HEK293 (cell line): ENCODE measurements around the gene CLDN7.

Source experiments
- FEZF1 ChIP-seq: fragments of 450-650 bp; formaldehyde crosslinking; IDR thresholded peaks from 2 replicates; pipeline ENCODE4 v1.5.1; 2016; ENCODE audit warnings: missing biosample characterization, missing genetic modification characterization
- HOXD13 ChIP-seq: sonication (generic); formaldehyde crosslinking; IDR thresholded peaks from 2 replicates; pipeline ENCODE4 v1.8.0; 2022; ENCODE audit warnings: missing genetic modification reagents, borderline replicate concordance
- KLF10 ChIP-seq: fragments of 450-650 bp; IDR thresholded peaks from 2 replicates; pipeline ENCODE4 v1.5.1; 2018; ENCODE audit warnings: missing biosample characterization, mild to moderate bottlenecking, missing genetic modification characterization
- KLF8 ChIP-seq: fragments of 450-650 bp; formaldehyde crosslinking; IDR thresholded peaks from 2 replicates; pipeline ENCODE4 v1.5.1; 2016; ENCODE audit warnings: missing biosample characterization, missing genetic modification characterization
- MEIS1 ChIP-seq: sonication (generic); formaldehyde crosslinking; IDR thresholded peaks from 2 replicates; pipeline ENCODE4 v1.8.1; 2022; ENCODE audit warnings: missing genetic modification reagents, mild to moderate bottlenecking, borderline replicate concordance
- MYNN ChIP-seq: fragments of 450-650 bp; formaldehyde crosslinking; IDR thresholded peaks from 2 replicates; pipeline ENCODE4 v1.5.1; 2016; ENCODE audit warnings: missing biosample characterization, missing genetic modification characterization, borderline replicate concordance
- ZEB2 ChIP-seq: fragments of 450-650 bp; formaldehyde crosslinking; IDR thresholded peaks from 2 replicates; pipeline ENCODE4 v1.5.1; 2016; ENCODE audit warnings: missing biosample characterization, missing genetic modification characterization
- ZNF121 ChIP-seq: fragments of 450-650 bp; formaldehyde crosslinking; IDR thresholded peaks from 2 replicates; pipeline ENCODE4 v1.5.1; 2016; ENCODE audit warnings: missing biosample characterization, missing genetic modification characterization
- ZNF175 ChIP-seq: fragments of 450-650 bp; formaldehyde crosslinking; IDR thresholded peaks from 2 replicates; pipeline ENCODE4 v1.5.1; 2016; ENCODE audit warnings: missing biosample characterization, missing genetic modification characterization
- ZNF214 ChIP-seq: fragments of 450-650 bp; formaldehyde crosslinking; IDR thresholded peaks from 2 replicates; pipeline ENCODE4 v1.5.1; 2017; ENCODE audit warnings: missing biosample characterization, mild to moderate bottlenecking, missing genetic modification characterization, borderline replicate concordance
- ZNF324 ChIP-seq: fragments of 450-650 bp; formaldehyde crosslinking; IDR thresholded peaks from 2 replicates; pipeline ENCODE4 v1.5.1; 2016; ENCODE audit warnings: missing biosample characterization, missing genetic modification characterization
- ZNF501 ChIP-seq: fragments of 450-650 bp; formaldehyde crosslinking; IDR thresholded peaks from 2 replicates; pipeline ENCODE4 v1.5.1; 2016; ENCODE audit warnings: missing biosample characterization, missing genetic modification characterization
- ZNF530 ChIP-seq: fragments of 450-650 bp; formaldehyde crosslinking; IDR thresholded peaks from 2 replicates; pipeline ENCODE4 v1.5.1; 2016; ENCODE audit warnings: low read depth, missing biosample characterization, missing genetic modification characterization
- ZNF555 ChIP-seq: fragments of 450-650 bp; formaldehyde crosslinking; conservative IDR thresholded peaks from 2 replicates; pipeline ENCODE4 v1.5.1; 2017; ENCODE audit warnings: missing biosample characterization, mild to moderate bottlenecking, missing genetic modification characterization, inconsistent platforms
- ZNF621 ChIP-seq: fragments of 450-650 bp; formaldehyde crosslinking; IDR thresholded peaks from 2 replicates; pipeline ENCODE4 v1.5.1; 2017; ENCODE audit warnings: missing biosample characterization, missing genetic modification characterization
- ZNF654 ChIP-seq: fragments of 450-650 bp; formaldehyde crosslinking; IDR thresholded peaks from 2 replicates; pipeline ENCODE4 v1.5.1; 2016; ENCODE audit warnings: low read depth, missing biosample characterization, missing genetic modification characterization
- ZSCAN30 ChIP-seq: fragments of 450-650 bp; IDR thresholded peaks from 2 replicates; pipeline ENCODE4 v1.5.1; 2018; ENCODE audit warnings: missing biosample characterization, mild to moderate bottlenecking, missing genetic modification characterization, moderate library complexity
- TF ChIP-seq, protein P1 (sequence below): fragments of 450-650 bp; formaldehyde crosslinking; IDR thresholded peaks from 2 replicates; pipeline ENCODE4 v1.5.1; 2016; ENCODE audit warnings: missing biosample characterization, missing genetic modification characterization
- TF ChIP-seq, protein P2 (sequence below): fragments of 450-650 bp; formaldehyde crosslinking; IDR thresholded peaks from 2 replicates; pipeline ENCODE4 v1.5.1; 2016; ENCODE audit warnings: missing biosample characterization, missing genetic modification characterization
- TF ChIP-seq, protein P3 (sequence below): fragments of 450-650 bp; formaldehyde crosslinking; IDR thresholded peaks from 2 replicates; pipeline ENCODE4; 2016; ENCODE audit warnings: missing biosample characterization, missing genetic modification characterization
- TF ChIP-seq, protein P4 (sequence below): fragments of 450-650 bp; formaldehyde crosslinking; IDR thresholded peaks from 2 replicates; pipeline ENCODE4 v1.5.1; 2017; ENCODE audit warnings: missing biosample characterization, missing genetic modification characterization
- TF ChIP-seq, protein P5 (sequence below): fragments of 450-650 bp; formaldehyde crosslinking; IDR thresholded peaks from 2 replicates; pipeline ENCODE4 v1.5.1; 2016; ENCODE audit warnings: missing biosample characterization, missing genetic modification characterization
- TF ChIP-seq, protein P6 (sequence below): fragments of 450-650 bp; formaldehyde crosslinking; IDR thresholded peaks from 2 replicates; pipeline ENCODE4 v1.5.1; 2016; ENCODE audit warnings: missing biosample characterization, missing genetic modification characterization
- TF ChIP-seq, protein P7 (sequence below): fragments of 450-650 bp; formaldehyde crosslinking; IDR thresholded peaks from 2 replicates; pipeline ENCODE4 v1.5.1; 2016; ENCODE audit warnings: missing biosample characterization, missing genetic modification characterization

CLDN7 gene

DNA sequence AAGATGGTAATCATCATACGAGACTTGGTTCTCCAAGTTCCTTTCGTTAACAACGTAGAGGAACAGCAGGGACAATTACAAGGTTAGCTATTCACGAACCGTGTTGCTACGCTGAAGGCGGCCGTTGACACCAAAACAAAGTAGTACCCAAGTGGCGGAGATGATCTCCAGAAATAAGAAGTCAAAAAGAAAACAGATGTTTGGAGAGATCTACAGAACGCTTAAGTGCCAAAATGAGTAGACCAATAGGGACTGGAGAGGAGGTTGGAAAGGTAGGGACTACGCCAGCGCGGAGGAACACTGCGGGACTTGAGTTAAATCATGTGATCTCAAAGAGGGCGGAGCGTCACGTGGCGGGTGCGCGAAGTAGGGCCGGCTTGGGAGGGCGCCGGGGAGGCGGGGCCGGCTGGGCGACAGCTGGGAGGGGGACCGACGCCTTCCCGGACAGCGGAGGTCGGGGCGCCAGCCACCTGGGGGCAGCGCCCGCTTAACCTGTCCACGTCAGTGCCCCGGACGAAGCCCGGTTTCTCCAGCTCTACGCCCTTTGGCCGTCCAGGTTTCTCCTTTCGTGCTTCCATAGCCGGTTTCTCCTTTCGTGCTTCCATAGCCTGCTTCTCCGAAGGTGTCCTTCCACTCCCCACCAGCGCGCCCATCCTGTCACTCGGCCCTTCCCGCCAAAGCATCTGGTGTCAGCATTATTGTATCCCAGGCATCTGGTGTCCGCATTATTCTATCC lies 19.4 kb downstream of the CLDN7 start (continued):
- TF ChIP-seq, protein P1, sequence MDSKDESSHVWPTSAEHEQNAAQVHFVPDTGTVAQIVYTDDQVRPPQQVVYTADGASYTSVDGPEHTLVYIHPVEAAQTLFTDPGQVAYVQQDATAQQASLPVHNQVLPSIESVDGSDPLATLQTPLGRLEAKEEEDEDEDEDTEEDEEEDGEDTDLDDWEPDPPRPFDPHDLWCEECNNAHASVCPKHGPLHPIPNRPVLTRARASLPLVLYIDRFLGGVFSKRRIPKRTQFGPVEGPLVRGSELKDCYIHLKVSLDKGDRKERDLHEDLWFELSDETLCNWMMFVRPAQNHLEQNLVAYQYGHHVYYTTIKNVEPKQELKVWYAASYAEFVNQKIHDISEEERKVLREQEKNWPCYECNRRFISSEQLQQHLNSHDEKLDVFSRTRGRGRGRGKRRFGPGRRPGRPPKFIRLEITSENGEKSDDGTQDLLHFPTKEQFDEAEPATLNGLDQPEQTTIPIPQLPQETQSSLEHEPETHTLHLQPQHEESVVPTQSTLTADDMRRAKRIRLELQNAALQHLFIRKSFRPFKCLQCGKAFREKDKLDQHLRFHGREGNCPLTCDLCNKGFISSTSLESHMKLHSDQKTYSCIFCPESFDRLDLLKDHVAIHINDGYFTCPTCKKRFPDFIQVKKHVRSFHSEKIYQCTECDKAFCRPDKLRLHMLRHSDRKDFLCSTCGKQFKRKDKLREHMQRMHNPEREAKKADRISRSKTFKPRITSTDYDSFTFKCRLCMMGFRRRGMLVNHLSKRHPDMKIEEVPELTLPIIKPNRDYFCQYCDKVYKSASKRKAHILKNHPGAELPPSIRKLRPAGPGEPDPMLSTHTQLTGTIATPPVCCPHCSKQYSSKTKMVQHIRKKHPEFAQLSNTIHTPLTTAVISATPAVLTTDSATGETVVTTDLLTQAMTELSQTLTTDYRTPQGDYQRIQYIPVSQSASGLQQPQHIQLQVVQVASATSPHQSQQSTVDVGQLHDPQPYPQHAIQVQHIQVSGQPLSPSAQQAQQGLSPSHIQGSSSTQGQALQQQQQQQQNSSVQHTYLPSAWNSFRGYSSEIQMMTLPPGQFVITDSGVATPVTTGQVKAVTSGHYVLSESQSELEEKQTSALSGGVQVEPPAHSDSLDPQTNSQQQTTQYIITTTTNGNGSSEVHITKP (tag by site-specific recombination), result peak; percentile 61; the same call in 1 of the 2 replicates
- peak; percentile 94 for TF ChIP-seq ZNF501 (tag by site-specific recombination)
- no peak for TF ChIP-seq HOXD13 (CRISPR knock-in tag)
- TF ChIP-seq, protein P2, sequence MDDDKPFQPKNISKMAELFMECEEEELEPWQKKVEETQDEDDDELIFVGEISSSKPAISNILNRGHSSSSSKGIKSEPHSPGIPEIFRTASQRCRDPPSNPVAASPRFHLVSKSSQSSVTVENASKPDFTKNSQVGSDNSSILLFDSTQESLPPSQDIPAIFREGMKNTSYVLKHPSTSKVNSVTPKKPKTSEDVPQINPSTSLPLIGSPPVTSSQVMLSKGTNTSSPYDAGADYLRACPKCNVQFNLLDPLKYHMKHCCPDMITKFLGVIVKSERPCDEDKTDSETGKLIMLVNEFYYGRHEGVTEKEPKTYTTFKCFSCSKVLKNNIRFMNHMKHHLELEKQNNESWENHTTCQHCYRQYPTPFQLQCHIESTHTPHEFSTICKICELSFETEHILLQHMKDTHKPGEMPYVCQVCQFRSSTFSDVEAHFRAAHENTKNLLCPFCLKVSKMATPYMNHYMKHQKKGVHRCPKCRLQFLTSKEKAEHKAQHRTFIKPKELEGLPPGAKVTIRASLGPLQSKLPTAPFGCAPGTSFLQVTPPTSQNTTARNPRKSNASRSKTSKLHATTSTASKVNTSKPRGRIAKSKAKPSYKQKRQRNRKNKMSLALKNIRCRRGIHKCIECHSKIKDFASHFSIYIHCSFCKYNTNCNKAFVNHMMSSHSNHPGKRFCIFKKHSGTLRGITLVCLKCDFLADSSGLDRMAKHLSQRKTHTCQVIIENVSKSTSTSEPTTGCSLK, result no peak
- 0 out of 2 replicates have a peak, but pooled peaks have one; percentile 9 for TF ChIP-seq ZNF654 (tag by site-specific recombination)
- TF ChIP-seq, protein P3, sequence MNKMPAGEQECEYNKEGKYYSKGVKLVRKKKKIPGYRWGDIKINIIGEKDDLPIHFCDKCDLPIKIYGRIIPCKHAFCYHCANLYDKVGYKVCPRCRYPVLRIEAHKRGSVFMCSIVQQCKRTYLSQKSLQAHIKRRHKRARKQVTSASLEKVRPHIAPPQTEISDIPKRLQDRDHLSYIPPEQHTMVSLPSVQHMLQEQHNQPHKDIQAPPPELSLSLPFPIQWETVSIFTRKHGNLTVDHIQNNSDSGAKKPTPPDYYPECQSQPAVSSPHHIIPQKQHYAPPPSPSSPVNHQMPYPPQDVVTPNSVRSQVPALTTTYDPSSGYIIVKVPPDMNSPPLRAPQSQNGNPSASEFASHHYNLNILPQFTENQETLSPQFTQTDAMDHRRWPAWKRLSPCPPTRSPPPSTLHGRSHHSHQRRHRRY (tag by site-specific recombination), result peak; percentile 91
- TF ChIP-seq, protein P4, sequence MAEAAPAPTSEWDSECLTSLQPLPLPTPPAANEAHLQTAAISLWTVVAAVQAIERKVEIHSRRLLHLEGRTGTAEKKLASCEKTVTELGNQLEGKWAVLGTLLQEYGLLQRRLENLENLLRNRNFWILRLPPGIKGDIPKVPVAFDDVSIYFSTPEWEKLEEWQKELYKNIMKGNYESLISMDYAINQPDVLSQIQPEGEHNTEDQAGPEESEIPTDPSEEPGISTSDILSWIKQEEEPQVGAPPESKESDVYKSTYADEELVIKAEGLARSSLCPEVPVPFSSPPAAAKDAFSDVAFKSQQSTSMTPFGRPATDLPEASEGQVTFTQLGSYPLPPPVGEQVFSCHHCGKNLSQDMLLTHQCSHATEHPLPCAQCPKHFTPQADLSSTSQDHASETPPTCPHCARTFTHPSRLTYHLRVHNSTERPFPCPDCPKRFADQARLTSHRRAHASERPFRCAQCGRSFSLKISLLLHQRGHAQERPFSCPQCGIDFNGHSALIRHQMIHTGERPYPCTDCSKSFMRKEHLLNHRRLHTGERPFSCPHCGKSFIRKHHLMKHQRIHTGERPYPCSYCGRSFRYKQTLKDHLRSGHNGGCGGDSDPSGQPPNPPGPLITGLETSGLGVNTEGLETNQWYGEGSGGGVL (tag by site-specific recombination), result peak; percentile 38; the same call in 1 of the 2 replicates
- TF ChIP-seq ZNF121 (tag by site-specific recombination), result no peak; the same call in 1 of the 2 replicates
- TF ChIP-seq ZEB2, result peak; percentile 98
- TF ChIP-seq ZNF555 (tag by site-specific recombination), result no peak
- TF ChIP-seq, protein P5, sequence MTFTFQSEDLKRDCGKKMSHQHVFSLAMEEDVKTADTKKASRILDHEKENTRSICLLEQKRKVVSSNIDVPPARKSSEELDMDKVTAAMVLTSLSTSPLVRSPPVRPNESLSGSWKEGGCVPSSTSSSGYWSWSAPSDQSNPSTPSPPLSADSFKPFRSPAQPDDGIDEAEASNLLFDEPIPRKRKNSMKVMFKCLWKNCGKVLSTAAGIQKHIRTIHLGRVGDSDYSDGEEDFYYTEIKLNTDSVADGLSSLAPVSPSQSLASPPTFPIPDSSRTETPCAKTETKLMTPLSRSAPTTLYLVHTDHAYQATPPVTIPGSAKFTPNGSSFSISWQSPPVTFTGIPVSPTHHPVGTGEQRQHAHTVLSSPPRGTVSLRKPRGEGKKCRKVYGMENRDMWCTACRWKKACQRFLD (tag by site-specific recombination), result no peak
- no peak for TF ChIP-seq ZNF621 (tag by site-specific recombination)
- no peak for TF ChIP-seq MEIS1
- TF ChIP-seq ZNF530, result no peak
- TF ChIP-seq KLF8 (tag by site-specific recombination), result peak; percentile 100
- TF ChIP-seq MYNN (tag by site-specific recombination), result no peak
- TF ChIP-seq ZNF214 (tag by site-specific recombination), result no peak
- peak; percentile 48 for TF ChIP-seq FEZF1 (tag by site-specific recombination)
- peak; percentile 96 for TF ChIP-seq KLF10 (tag by site-specific recombination)
- peak; percentile 97 for TF ChIP-seq ZNF324 (tag by site-specific recombination)
- no peak for TF ChIP-seq ZNF175 (tag by site-specific recombination)
- TF ChIP-seq, protein P6, sequence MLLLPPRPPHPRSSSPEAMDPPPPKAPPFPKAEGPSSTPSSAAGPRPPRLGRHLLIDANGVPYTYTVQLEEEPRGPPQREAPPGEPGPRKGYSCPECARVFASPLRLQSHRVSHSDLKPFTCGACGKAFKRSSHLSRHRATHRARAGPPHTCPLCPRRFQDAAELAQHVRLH, result peak; percentile 99
- TF ChIP-seq, protein P7, sequence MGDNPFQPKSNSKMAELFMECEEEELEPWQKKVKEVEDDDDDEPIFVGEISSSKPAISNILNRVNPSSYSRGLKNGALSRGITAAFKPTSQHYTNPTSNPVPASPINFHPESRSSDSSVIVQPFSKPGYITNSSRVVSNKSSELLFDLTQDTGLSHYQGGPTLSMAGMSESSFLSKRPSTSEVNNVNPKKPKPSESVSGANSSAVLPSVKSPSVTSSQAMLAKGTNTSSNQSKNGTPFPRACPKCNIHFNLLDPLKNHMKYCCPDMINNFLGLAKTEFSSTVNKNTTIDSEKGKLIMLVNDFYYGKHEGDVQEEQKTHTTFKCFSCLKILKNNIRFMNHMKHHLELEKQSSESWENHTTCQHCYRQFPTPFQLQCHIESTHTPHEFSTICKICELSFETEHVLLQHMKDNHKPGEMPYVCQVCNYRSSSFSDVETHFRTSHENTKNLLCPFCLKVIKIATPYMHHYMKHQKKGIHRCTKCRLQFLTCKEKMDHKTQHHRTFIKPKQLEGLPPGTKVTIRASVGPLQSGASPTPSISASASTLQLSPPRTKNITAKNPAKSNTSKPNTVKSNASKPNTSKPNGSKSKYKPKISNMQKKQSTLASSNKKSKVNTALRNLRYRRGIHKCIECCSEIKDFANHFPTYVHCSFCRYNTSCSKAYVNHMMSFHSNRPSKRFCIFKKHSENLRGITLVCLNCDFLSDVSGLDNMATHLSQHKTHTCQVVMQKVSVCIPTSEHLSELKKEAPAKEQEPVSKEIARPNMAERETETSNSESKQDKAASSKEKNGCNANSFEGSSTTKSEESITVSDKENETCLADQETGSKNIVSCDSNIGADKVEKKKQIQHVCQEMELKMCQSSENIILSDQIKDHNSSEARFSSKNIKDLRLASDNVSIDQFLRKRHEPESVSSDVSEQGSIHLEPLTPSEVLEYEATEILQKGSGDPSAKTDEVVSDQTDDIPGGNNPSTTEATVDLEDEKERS, result peak; percentile 73; the same call in 1 of the 2 replicates
- peak; percentile 54 for TF ChIP-seq ZSCAN30 (tag by site-specific recombination)
